IMR-90 (cell line): Measurements from ENCODE around the gene TENT4B. TPM values are rescaled to one million over a fixed set of nuclear protein-coding genes. Genes with fewer than 3 reads are reported as not detected.
A peak's percentile ranks its signal among the peaks of the same experiment; 100 is the strongest.

Experiments
- ATAC-seq: fragments of 200-7000 bp; cut with Tn5 transposase; 2 replicates; pipeline ENCODE4 v1.9.1; 2020; ENCODE audit warnings: low read depth, mild to moderate bottlenecking, moderate library complexity
- BruUV-seq: library from RNA; stranded (reverse); fragments of 400-500 nt; replicated peaks from 2 replicates; lab custom pipeline; 2021; lab: Mats Ljungman, UMichigan
- CTCF ChIA-PET: fragments of 300-600 bp; formaldehyde crosslinking; extraction: SDS; loops from one replicate; lab custom pipeline; 2021; ENCODE audit warnings: antibody characterized with exemption; lab: Yijun Ruan, JAX
- POLR2A ChIA-PET: fragments of 300-600 bp; sonication (Branson Sonifier 250); formaldehyde crosslinking; loops from one replicate; lab custom pipeline; 2022; ENCODE audit warnings: antibody characterized with exemption; ENCODE audit not compliant: unreplicated experiment; lab: Charles Lee
- DNase-seq: peaks from one replicate; pipeline ENCODE4 v3.0.0; 2013
- H2AFZ ChIP-seq: replicated peaks from 2 replicates; pipeline ENCODE3; 2013; ENCODE audit warnings: low read length, mild to moderate bottlenecking; ENCODE audit not compliant: poor library complexity
- H2AK5ac ChIP-seq: 2 replicates; pipeline ENCODE4 v1.6.1; 2013; ENCODE audit warnings: low read depth, low read length, inconsistent platforms
- H2AK9ac ChIP-seq: replicated peaks from 2 replicates; pipeline ENCODE3; 2013; ENCODE audit warnings: mild to moderate bottlenecking, low read depth, low read length, moderate library complexity; ENCODE audit not compliant: poor library complexity
- H2BK120ac ChIP-seq: 2 replicates; pipeline ENCODE4 v1.6.1; 2013; ENCODE audit warnings: low read depth, low read length, inconsistent platforms
- H2BK15ac ChIP-seq: 3 replicates; pipeline ENCODE4 v1.6.1; 2013; ENCODE audit warnings: low read depth, low read length, inconsistent platforms
- H2BK20ac ChIP-seq: 2 replicates; pipeline ENCODE4 v1.6.1; 2013; ENCODE audit warnings: low read depth, mild to moderate bottlenecking, inconsistent platforms, low read length, moderate library complexity
- H2BK5ac ChIP-seq: 2 replicates; pipeline ENCODE4 v1.6.1; 2013; ENCODE audit warnings: mild to moderate bottlenecking, low read depth, low read length, inconsistent platforms; ENCODE audit not compliant: poor library complexity, severe bottlenecking
- H3K14ac ChIP-seq: replicated peaks from 2 replicates; pipeline ENCODE4 v1.6.1; 2013; ENCODE audit warnings: low read depth, low read length, inconsistent platforms
- H3K18ac ChIP-seq: 2 replicates; pipeline ENCODE4 v1.6.1; 2013; ENCODE audit warnings: low read depth, low read length, control low read depth
- H3K23ac ChIP-seq: 2 replicates; pipeline ENCODE4 v1.6.1; 2013; ENCODE audit warnings: low read depth, low read length, inconsistent platforms
- H3K27ac ChIP-seq: 2 replicates; pipeline ENCODE4 v1.5.1; 2013; ENCODE audit warnings: mild to moderate bottlenecking, control low read depth, low read length; ENCODE audit not compliant: insufficient read depth
- H3K27me3 ChIP-seq: 2 replicates; pipeline ENCODE4 v1.6.1; 2013; ENCODE audit warnings: low read length; ENCODE audit not compliant: control insufficient read depth, insufficient read depth
- H3K36me3 ChIP-seq: 2 replicates; pipeline ENCODE4 v1.6.1; 2013; ENCODE audit warnings: low read length, mixed read lengths; ENCODE audit not compliant: control insufficient read depth, insufficient read depth
- H3K4ac ChIP-seq: 2 replicates; pipeline ENCODE4 v1.6.1; 2013; ENCODE audit warnings: low read depth, low read length, inconsistent platforms
- H3K4me1 ChIP-seq: 2 replicates; pipeline ENCODE4 v1.6.1; 2013; ENCODE audit warnings: low read length, mixed read lengths; ENCODE audit not compliant: control insufficient read depth, insufficient read depth
- H3K4me2 ChIP-seq: 2 replicates; pipeline ENCODE4 v1.6.1; 2013; ENCODE audit warnings: low read depth, mild to moderate bottlenecking, control low read depth, low read length, moderate library complexity
- H3K4me3 ChIP-seq: 2 replicates; pipeline ENCODE4 v1.5.1; 2013; ENCODE audit warnings: low read depth, mild to moderate bottlenecking, control low read depth, low read length, moderate library complexity; ENCODE audit not compliant: insufficient read depth
- H3K56ac ChIP-seq: 2 replicates; pipeline ENCODE4 v1.6.1; 2013; ENCODE audit warnings: low read length, inconsistent platforms; ENCODE audit not compliant: insufficient read depth; ENCODE audit errors: extremely low read depth
- H3K79me1 ChIP-seq, 2 experiments: 2 replicates each; pipeline ENCODE4 v1.6.1; 2013; ENCODE audit warnings: low read length in 2 of 2, inconsistent platforms in 1 of 2, low read depth in 1 of 2
- H3K9ac ChIP-seq: 2 replicates; pipeline ENCODE4 v1.6.1; 2013; ENCODE audit warnings: low read depth, low read length, control low read depth
- H3K9me1 ChIP-seq: 2 replicates; pipeline ENCODE4 v1.6.1; 2013; ENCODE audit warnings: low read length, inconsistent platforms; ENCODE audit not compliant: insufficient read depth
- H3K9me3 ChIP-seq: 2 replicates; pipeline ENCODE4 v1.6.1; 2013; ENCODE audit warnings: low read length; ENCODE audit not compliant: control insufficient read depth, insufficient read depth
- H4K20me1 ChIP-seq: 2 replicates; pipeline ENCODE4 v1.6.1; 2013; ENCODE audit warnings: low read length, inconsistent platforms; ENCODE audit not compliant: insufficient read depth
- H4K5ac ChIP-seq: 2 replicates; pipeline ENCODE4 v1.6.1; 2013; ENCODE audit warnings: mild to moderate bottlenecking, low read depth, low read length, control low read depth
- H4K8ac ChIP-seq, 2 experiments: 2 replicates each; pipeline ENCODE4 v1.6.1; 2013; ENCODE audit warnings: low read depth in 2 of 2, low read length in 2 of 2, control low read depth in 1 of 2, inconsistent platforms in 1 of 2
- H4K91ac ChIP-seq: 2 replicates; pipeline ENCODE4 v1.6.1; 2013; ENCODE audit warnings: low read depth, low read length, inconsistent platforms; ENCODE audit not compliant: insufficient read depth
- CEBPB ChIP-seq: IDR thresholded peaks from 2 replicates; pipeline ENCODE4 v1.6.1; 2012; ENCODE audit warnings: low read depth, low read length, improper control_type of control experiment
- MAZ ChIP-seq: IDR thresholded peaks from 2 replicates; pipeline ENCODE4 v1.6.1; 2012; ENCODE audit warnings: low read depth, mild to moderate bottlenecking, low read length, improper control_type of control experiment, moderate library complexity, borderline replicate concordance
- MXI1 ChIP-seq: IDR thresholded peaks from 2 replicates; pipeline ENCODE4 v1.6.1; 2012; ENCODE audit warnings: low read depth, mild to moderate bottlenecking, low read length, moderate library complexity, borderline replicate concordance
- NFE2L2 ChIP-seq: fragments of 150-350 bp; IDR thresholded peaks from 2 replicates; pipeline ENCODE4 v1.6.1; 2016; ENCODE audit warnings: low read depth, mild to moderate bottlenecking, low read length
- RCOR1 ChIP-seq: IDR thresholded peaks from 2 replicates; pipeline ENCODE4 v1.6.1; 2012; ENCODE audit warnings: mild to moderate bottlenecking, low read length, improper control_type of control experiment; ENCODE audit not compliant: insufficient replicate concordance
- USF2 ChIP-seq: fragments of 150-350 bp; IDR thresholded peaks from 2 replicates; pipeline ENCODE4 v1.6.1; 2017; ENCODE audit warnings: mild to moderate bottlenecking, antibody characterized with exemption, low read length, low read depth
- WGBS, 2 experiments: methylation state at CpG; one replicate each; pipeline versions ENCODE4 v1.1.5 to v1.1.7; 2013; ENCODE audit warnings: missing lambda C conversion rate in 2 of 2; ENCODE audit not compliant: insufficient read length in 1 of 2; ENCODE audit errors: extremely low coverage in 2 of 2; 5-methylcytosine and 5-hydroxymethylcytosine counted together
- dilution Hi-C: fragments of 300-500 bp; cut with HindIII; formaldehyde crosslinking; loops from one replicate; pipeline ENCODE4 v1.14.3; 2018; ENCODE audit warnings: low sequenced_read_pairs; ENCODE audit not compliant: unreplicated experiment
- in situ Hi-C: fragments of 300-500 bp; cut with MboI; formaldehyde crosslinking; loops from 3 replicates; pipeline ENCODE4 v1.14.3; 2019; ENCODE audit warnings: low sequenced_read_pairs, inconsistent platforms, mixed read lengths
- intact Hi-C: fragments of 100-400 bp; cut with micrococcal nuclease; formaldehyde crosslinking; loops from 2 replicates; pipeline ENCODE4 v1.10.0; 2022
- polyA plus RNA-seq, 3 experiments: library from polyadenylated mRNA; depleted of rRNA; stranded (reverse); fragments of >200 nt; gene quantifications; 2 replicates each; pipeline ENCODE4 v1.2.3, GENCODE V29; 2012; ENCODE audit warnings: low replicate concordance in 1 of 3
- total RNA-seq: library from RNA; depleted of rRNA; stranded (reverse); fragments of >200 nt; gene quantifications from 2 replicates; pipeline ENCODE4 v1.2.3, GENCODE V29; 2012

TENT4B gene
- total and polyA plus RNA-seq, 2 of the 4 experiments (the other 2 are of a cell fraction), result 4.1 to 7.0 TPM

- in situ Hi-C loops, result no loop called here
- intact Hi-C loops, result no loop called here
- POLR2A ChIA-PET, result no interaction called here
Observed at GRCh38 chr16:50261160-50261706, 108.1 kb downstream of the TENT4B start.

More at GRCh38 chr16:50261160-50261706, 108.1 kb downstream of the TENT4B start:
- Histone ChIP-seq H2BK5ac (no peak overlapping the region), H2AK5ac (no peak overlapping the region), H2BK120ac (no peak overlapping the region), H2BK15ac (no peak overlapping the region), H3K4me3 (no peak overlapping the region), H4K5ac (no peak overlapping the region), H4K8ac (no peak overlapping the region), H3K9me3 (peaks cover 4% of the 10 kb centered on the region), H2BK20ac (no peak overlapping the region), H3K18ac (no peak overlapping the region), H3K23ac (no peak overlapping the region), H4K20me1 (no peaks in the 10 kb centered on the region), H3K14ac (no peak overlapping the region), H2AK9ac (peak overlapping the region; percentile 16), H3K56ac (no peak overlapping the region), H3K9me1 (peaks cover 8% of the 10 kb centered on the region; the same call in 1 of the 2 replicates), H3K4ac (no peak overlapping the region), H2AFZ (no peak overlapping the region), H3K27me3 (peaks cover 8% of the 10 kb centered on the region), H3K36me3 (no peaks in the 10 kb centered on the region), H3K27ac (no peak overlapping the region), H3K9ac (no peak overlapping the region), H3K4me1 (peaks cover 13% of the 10 kb centered on the region), H3K79me1 (peaks cover 0 to 6% of the 10 kb centered on the region in 2 experiments; a peak in 1 of 4 replicates), H4K91ac (no peak overlapping the region), H3K4me2 (no peak overlapping the region)
- TF ChIP-seq MXI1 (no peak), USF2 (no peak), RCOR1 (no peak), CEBPB (no peak), MAZ (no peak), NFE2L2 (no peak)
- BruUV-seq, result no TSS peak
- WGBS, 2 experiments, result 75% methylated on average over 7 of the region's 9 CpGs; no CpG with 5 or more reads in 1 of the 2 experiments
- dilution Hi-C loops, result no loop called here
- no peak for ATAC-seq
- no peak for DNase-seq
- CTCF ChIA-PET, result no interaction called here
